GM12878 (cell line): ENCODE data around the gene GRIFIN. TPM values are rescaled to one million over a fixed set of nuclear protein-coding genes. Genes with fewer than 3 reads are reported as not detected.

ENCODE experiments used
- ATAC-seq: fragments of 200-7000 bp; cut with Tn5 transposase; 3 replicates; pipeline ENCODE4 v1.9.1; 2020; ENCODE audit warnings: mild to moderate bottlenecking, moderate library complexity
- BruUV-seq: library from RNA; stranded (reverse); fragments of 400-500 nt; replicated peaks from 2 replicates; lab custom pipeline; 2021; lab: Mats Ljungman, UMichigan
- CTCF ChIA-PET: fragments of 300-600 bp; sonication (Branson Sonifier 250); formaldehyde crosslinking; extraction: SDS; loops from one replicate; lab custom pipeline; 2021; ENCODE audit warnings: inconsistent platforms; lab: Yijun Ruan, JAX
- POLR2A ChIA-PET: fragments of 350-600 bp; formaldehyde crosslinking; extraction: SDS; loops from one replicate; lab custom pipeline; 2021; ENCODE audit warnings: inconsistent platforms; lab: Charles Lee
- RAD21 ChIA-PET: fragments of 300-600 bp; sonication (Branson Sonifier 250); formaldehyde crosslinking; loops from one replicate; lab custom pipeline; 2023; ENCODE audit warnings: antibody characterized with exemption; ENCODE audit not compliant: unreplicated experiment; lab: Charles Lee
- SMC1A ChIA-PET: fragments of 300-600 bp; sonication (Branson Sonifier 250); formaldehyde crosslinking; loops from one replicate; lab custom pipeline; 2023; ENCODE audit not compliant: unreplicated experiment, uncharacterized antibody; lab: Charles Lee
- DNase-seq: peaks from one replicate; pipeline ENCODE4 v3.0.0-alpha.2; 2011; ENCODE audit warnings: low read depth, low spot score
- FAIRE-seq: peaks from 3 replicates; lab custom pipeline; 2011; peaks lifted over from hg19 to GRCh38; lab: Jason Lieb, UNC
- H2AFZ ChIP-seq: 2 replicates; pipeline ENCODE4 v1.6.0; 2011; ENCODE audit warnings: low read depth, low read length, control low read depth; ENCODE audit not compliant: control insufficient read depth
- H3K27ac ChIP-seq: 2 replicates; pipeline ENCODE4 v1.5.1; 2011; ENCODE audit warnings: control low read depth; ENCODE audit not compliant: control insufficient read depth, insufficient read depth
- H3K27me3 ChIP-seq, 2 experiments: replicated peaks in 1 of 2; 2 replicates each; pipeline versions ENCODE4 v1.6.0 to v1.6.1; 2011; ENCODE audit warnings: low read length in 1 of 2; ENCODE audit not compliant: control insufficient read depth in 2 of 2, insufficient read depth in 2 of 2
- H3K36me3 ChIP-seq, 2 experiments: 2 replicates each; pipeline ENCODE4 v1.5.1; 2011; ENCODE audit warnings: low read length in 1 of 2; ENCODE audit not compliant: control insufficient read depth in 2 of 2, insufficient read depth in 2 of 2
- H3K4me1 ChIP-seq: 2 replicates; pipeline ENCODE4 v1.6.1; 2011; ENCODE audit warnings: mild to moderate bottlenecking, low read length, moderate library complexity, mixed read lengths; ENCODE audit not compliant: control insufficient read depth, insufficient read depth
- H3K4me2 ChIP-seq: 2 replicates; pipeline ENCODE4 v1.6.0; 2011; ENCODE audit warnings: control low read depth; ENCODE audit not compliant: control insufficient read depth, insufficient read depth
- H3K4me3 ChIP-seq: fragments of 200-600 bp; sonication (generic); 2 replicates; pipeline ENCODE4 v1.5.1; 2016
- H3K79me2 ChIP-seq: 2 replicates; pipeline ENCODE4 v1.6.0; 2011; ENCODE audit warnings: low read length; ENCODE audit not compliant: control insufficient read depth, insufficient read depth
- H3K9ac ChIP-seq: 2 replicates; pipeline ENCODE4 v1.8.0; 2011; ENCODE audit warnings: low read length, control low read depth, mixed read lengths; ENCODE audit not compliant: control insufficient read depth, insufficient read depth
- H3K9me3 ChIP-seq: replicated peaks from 3 replicates; pipeline ENCODE4 v1.5.1; 2011; ENCODE audit warnings: mild to moderate bottlenecking, low read length; ENCODE audit not compliant: control insufficient read depth, insufficient read depth
- H4K20me1 ChIP-seq: 2 replicates; pipeline ENCODE4 v1.6.0; 2011; ENCODE audit not compliant: control insufficient read depth, insufficient read depth
- ATF3 ChIP-seq: IDR thresholded peaks from 2 replicates; pipeline ENCODE4 v1.6.1; 2011; ENCODE audit warnings: low read depth, mild to moderate bottlenecking, low read length, moderate library complexity, borderline replicate concordance; ENCODE audit errors: extremely low read depth
- BCL11A ChIP-seq: IDR thresholded peaks from 2 replicates; pipeline ENCODE4 v1.6.1; 2011; ENCODE audit warnings: low read depth, low read length
- BHLHE40 ChIP-seq, 2 experiments: fragments of 450-650 bp in 1 of 2; IDR thresholded peaks; 2 replicates each; pipeline ENCODE4 v1.6.1; 2011 to 2017; ENCODE audit warnings: low read depth in 2 of 2, borderline replicate concordance in 1 of 2, improper control_type of control experiment in 1 of 2, low read length in 1 of 2, mild to moderate bottlenecking in 1 of 2
- BMI1 ChIP-seq: fragments of 450-650 bp; IDR thresholded peaks from 2 replicates; pipeline ENCODE4 v1.6.1; 2016; ENCODE audit warnings: mild to moderate bottlenecking, moderate library complexity, borderline replicate concordance
- DPF2 ChIP-seq: fragments of 450-650 bp; IDR thresholded peaks from 2 replicates; pipeline ENCODE4 v1.6.1; 2017; ENCODE audit warnings: mild to moderate bottlenecking
- HDGF ChIP-seq: fragments of 450-650 bp; IDR thresholded peaks from 2 replicates; pipeline ENCODE4 v1.6.1; 2016; ENCODE audit warnings: antibody characterized with exemption
- IRF5 ChIP-seq: fragments of 450-650 bp; IDR thresholded peaks from 2 replicates; pipeline ENCODE4 v1.6.1; 2017; ENCODE audit warnings: borderline replicate concordance
- RAD51 ChIP-seq: fragments of 450-650 bp; IDR thresholded peaks from 2 replicates; pipeline ENCODE4 v1.6.1; 2016; ENCODE audit warnings: moderate library complexity, mild to moderate bottlenecking, inconsistent platforms
- RBBP5 ChIP-seq: fragments of 200-600 bp; sonication (generic); conservative IDR thresholded peaks from 2 replicates; pipeline ENCODE4 v1.6.1; 2016
- RCOR1 ChIP-seq: conservative IDR thresholded peaks from 2 replicates; pipeline ENCODE4 v1.6.1; 2012; ENCODE audit warnings: low read depth, low read length, improper control_type of control experiment
- SREBF2 ChIP-seq: IDR thresholded peaks from 2 replicates; pipeline ENCODE4 v1.6.1; 2012; ENCODE audit warnings: mild to moderate bottlenecking, low read length
- TCF12 ChIP-seq: IDR thresholded peaks from 2 replicates; pipeline ENCODE4 v1.6.1; 2011; ENCODE audit warnings: low read depth, mild to moderate bottlenecking, low read length
- WGBS: methylation state at CpG from one replicate; pipeline ENCODE4 v1.1.6; 2016; ENCODE audit warnings: low lambda C conversion rate; ENCODE audit not compliant: insufficient replicate concordance, insufficient coverage; ENCODE audit errors: missing lambda C conversion rate; 5-methylcytosine and 5-hydroxymethylcytosine counted together
- in situ Hi-C: fragments of 300-500 bp; cut with MboI; formaldehyde crosslinking; loops from 9 replicates; pipeline ENCODE4 v1.14.3; 2018; ENCODE audit warnings: mixed read lengths
- intact Hi-C: fragments of 100-400 bp; cut with micrococcal nuclease; formaldehyde crosslinking; loops from one replicate; pipeline ENCODE4 v1.14.2; 2022; ENCODE audit not compliant: unreplicated experiment
- polyA plus RNA-seq, 11 experiments: library from polyadenylated mRNA; depleted of rRNA in 4 of 11; unstranded in 6 of 11; stranded (reverse) in 5 of 11; fragments of >200 nt; fragmentation: Nextera tagmentation in 4 of 11; fragmentation: Illumina TruSeq in 1 of 11; extraction: Ambion mirVana in 4 of 11; extraction: Trizol in 1 of 11; gene quantifications; 1 replicate in 1 of 11; 2 replicates in 10 of 11; pipeline versions ENCODE4 v1.2.1 to v1.2.3, GENCODE V29; 2011 to 2016; ENCODE audit warnings: inconsistent platforms in 2 of 11, missing spikeins in 2 of 11, low read depth in 1 of 11
- total RNA-seq, 4 experiments: library from RNA; depleted of rRNA in 3 of 4; stranded (reverse); fragments of >200 nt in 3 of 4; fragmentation: Illumina TruSeq in 1 of 4; extraction: Trizol in 1 of 4; gene quantifications; 2 replicates each; pipeline versions ENCODE4 v1.2.1 to v1.2.3, GENCODE V29; 2013 to 2021
- TF ChIP-seq, protein P1 (sequence below): fragments of 450-650 bp; IDR thresholded peaks from 2 replicates; pipeline ENCODE4 v1.6.1; 2017; ENCODE audit warnings: low read depth, mild to moderate bottlenecking, moderate library complexity
- TF ChIP-seq, protein P2 (sequence below): IDR thresholded peaks from 2 replicates; pipeline ENCODE4 v1.6.1; 2011; ENCODE audit warnings: mild to moderate bottlenecking, low read depth, low read length, moderate library complexity; ENCODE audit not compliant: insufficient replicate concordance
- TF ChIP-seq, protein P3 (sequence below): IDR thresholded peaks from 2 replicates; pipeline ENCODE4 v1.6.1; 2012; ENCODE audit warnings: mild to moderate bottlenecking, low read depth, low read length

The GRIFIN gene
- total and polyA plus RNA-seq, 10 of the 15 experiments (the other 5 are each of a cell fraction or from before 2014, with no cell fraction given), result not detected

DNA sequence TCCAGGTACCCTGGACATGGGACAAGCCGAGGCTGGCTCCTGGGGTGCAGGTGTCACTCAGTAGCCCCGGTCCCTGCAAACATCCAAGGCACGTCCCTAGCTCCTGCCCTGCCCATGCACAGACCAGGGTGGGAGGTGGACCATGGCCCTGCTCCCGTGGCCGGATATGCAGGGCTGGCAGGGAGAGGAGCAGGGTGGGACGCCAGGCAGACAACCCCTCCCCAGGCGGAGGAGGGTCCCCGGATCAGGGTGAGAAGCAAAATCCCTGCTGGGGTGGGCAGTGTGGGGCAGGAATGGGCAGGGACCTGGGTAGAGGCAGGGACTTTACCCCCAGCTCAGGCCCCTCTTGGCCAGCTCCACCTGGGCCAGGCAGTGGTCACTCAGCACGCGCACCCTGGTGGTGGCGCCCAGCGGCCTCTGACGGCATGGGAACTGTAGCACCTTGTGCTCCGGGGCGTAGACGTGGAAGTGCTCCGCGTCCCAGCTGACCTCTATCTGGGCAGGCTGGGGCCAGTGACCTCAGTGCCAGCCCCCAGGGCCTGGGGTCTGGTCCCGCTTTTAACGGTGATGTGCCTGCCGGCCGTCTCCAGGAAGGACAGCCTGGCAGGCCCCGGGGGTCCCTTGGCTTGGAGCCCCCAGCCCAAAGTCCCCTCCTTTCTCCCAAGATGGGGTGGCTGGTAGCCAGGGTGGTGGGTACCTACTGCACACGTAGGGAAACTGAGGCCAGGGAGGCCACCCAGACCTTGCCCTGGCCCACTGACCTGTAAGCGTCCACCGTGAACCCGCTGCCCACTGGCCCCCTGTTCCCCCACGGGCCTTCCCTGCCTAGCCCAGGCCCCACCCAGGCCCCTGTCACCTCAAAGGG is 1.2 kb downstream of the GRIFIN start:
- 70% methylated on average over 28 of the region's 28 CpGs for WGBS
- in situ Hi-C loops, result no loop called here
- intact Hi-C loops, result no loop called here
- Histone ChIP-seq H4K20me1 (no peaks in the 10 kb centered on the region), H3K4me1 (no peaks in the 10 kb centered on the region), H2AFZ (no peak overlapping the region), H3K9me3 (no peaks in the 10 kb centered on the region), H3K27ac (no peak overlapping the region), H3K4me3 (no peak overlapping the region), H3K4me2 (no peak overlapping the region), H3K27me3 (no peaks in the 10 kb centered on the region), H3K36me3 (no peaks in the 10 kb centered on the region), H3K9ac (no peak overlapping the region), H3K79me2 (no peaks in the 10 kb centered on the region)
- DNase-seq (no peak), FAIRE-seq (no peak), ATAC-seq (no peak)
- SMC1A ChIA-PET, result no interaction called here
- RAD21 ChIA-PET, result no interaction called here
- no TSS peak for BruUV-seq
- CTCF ChIA-PET, result interaction anchor here (0.5 kb wide), 1 partner anchor 78 kb away, joined by 4 read pairs; no protein-coding TSS in a partner anchor
- POLR2A ChIA-PET, result no interaction called here
- TF ChIP-seq BMI1 (no peak), RCOR1 (no peak), RAD51 (no peak), SREBF2 (no peak), IRF5 (no peak), RBBP5 (no peak), TCF12 (no peak), BHLHE40 (IDR thresholded peaks at IDR 0.05; ENCODE audit: borderline replicate concordance in 1 of 2, low read depth in 2 of 2, low read length in 1 of 2) (no peak), BCL11A (no peak), DPF2 (no peak), ATF3 (no peak), HDGF (no peak)
- TF ChIP-seq, protein P1, sequence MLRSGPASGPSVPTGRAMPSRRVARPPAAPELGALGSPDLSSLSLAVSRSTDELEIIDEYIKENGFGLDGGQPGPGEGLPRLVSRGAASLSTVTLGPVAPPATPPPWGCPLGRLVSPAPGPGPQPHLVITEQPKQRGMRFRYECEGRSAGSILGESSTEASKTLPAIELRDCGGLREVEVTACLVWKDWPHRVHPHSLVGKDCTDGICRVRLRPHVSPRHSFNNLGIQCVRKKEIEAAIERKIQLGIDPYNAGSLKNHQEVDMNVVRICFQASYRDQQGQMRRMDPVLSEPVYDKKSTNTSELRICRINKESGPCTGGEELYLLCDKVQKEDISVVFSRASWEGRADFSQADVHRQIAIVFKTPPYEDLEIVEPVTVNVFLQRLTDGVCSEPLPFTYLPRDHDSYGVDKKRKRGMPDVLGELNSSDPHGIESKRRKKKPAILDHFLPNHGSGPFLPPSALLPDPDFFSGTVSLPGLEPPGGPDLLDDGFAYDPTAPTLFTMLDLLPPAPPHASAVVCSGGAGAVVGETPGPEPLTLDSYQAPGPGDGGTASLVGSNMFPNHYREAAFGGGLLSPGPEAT, result no peak
- TF ChIP-seq, protein P2, sequence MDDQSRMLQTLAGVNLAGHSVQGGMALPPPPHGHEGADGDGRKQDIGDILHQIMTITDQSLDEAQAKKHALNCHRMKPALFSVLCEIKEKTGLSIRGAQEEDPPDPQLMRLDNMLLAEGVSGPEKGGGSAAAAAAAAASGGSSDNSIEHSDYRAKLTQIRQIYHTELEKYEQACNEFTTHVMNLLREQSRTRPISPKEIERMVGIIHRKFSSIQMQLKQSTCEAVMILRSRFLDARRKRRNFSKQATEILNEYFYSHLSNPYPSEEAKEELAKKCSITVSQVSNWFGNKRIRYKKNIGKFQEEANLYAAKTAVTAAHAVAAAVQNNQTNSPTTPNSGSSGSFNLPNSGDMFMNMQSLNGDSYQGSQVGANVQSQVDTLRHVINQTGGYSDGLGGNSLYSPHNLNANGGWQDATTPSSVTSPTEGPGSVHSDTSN, result no peak
- TF ChIP-seq, protein P3, sequence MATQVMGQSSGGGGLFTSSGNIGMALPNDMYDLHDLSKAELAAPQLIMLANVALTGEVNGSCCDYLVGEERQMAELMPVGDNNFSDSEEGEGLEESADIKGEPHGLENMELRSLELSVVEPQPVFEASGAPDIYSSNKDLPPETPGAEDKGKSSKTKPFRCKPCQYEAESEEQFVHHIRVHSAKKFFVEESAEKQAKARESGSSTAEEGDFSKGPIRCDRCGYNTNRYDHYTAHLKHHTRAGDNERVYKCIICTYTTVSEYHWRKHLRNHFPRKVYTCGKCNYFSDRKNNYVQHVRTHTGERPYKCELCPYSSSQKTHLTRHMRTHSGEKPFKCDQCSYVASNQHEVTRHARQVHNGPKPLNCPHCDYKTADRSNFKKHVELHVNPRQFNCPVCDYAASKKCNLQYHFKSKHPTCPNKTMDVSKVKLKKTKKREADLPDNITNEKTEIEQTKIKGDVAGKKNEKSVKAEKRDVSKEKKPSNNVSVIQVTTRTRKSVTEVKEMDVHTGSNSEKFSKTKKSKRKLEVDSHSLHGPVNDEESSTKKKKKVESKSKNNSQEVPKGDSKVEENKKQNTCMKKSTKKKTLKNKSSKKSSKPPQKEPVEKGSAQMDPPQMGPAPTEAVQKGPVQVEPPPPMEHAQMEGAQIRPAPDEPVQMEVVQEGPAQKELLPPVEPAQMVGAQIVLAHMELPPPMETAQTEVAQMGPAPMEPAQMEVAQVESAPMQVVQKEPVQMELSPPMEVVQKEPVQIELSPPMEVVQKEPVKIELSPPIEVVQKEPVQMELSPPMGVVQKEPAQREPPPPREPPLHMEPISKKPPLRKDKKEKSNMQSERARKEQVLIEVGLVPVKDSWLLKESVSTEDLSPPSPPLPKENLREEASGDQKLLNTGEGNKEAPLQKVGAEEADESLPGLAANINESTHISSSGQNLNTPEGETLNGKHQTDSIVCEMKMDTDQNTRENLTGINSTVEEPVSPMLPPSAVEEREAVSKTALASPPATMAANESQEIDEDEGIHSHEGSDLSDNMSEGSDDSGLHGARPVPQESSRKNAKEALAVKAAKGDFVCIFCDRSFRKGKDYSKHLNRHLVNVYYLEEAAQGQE, result no peak
